WTC11 (cell line): ENCODE data around the gene IMP3. TPM values are rescaled to one million over a fixed set of nuclear protein-coding genes. Genes with fewer than 3 reads are reported as not detected.
A peak's percentile ranks its signal among the peaks of the same experiment; 100 is the strongest.

Experiments used
- ATAC-seq: fragments of 200-7000 bp; cut with Tn5 transposase; 2 replicates; pipeline ENCODE4 v1.10.0; 2021; ENCODE audit warnings: mild to moderate bottlenecking, moderate library complexity
- CTCF ChIA-PET: fragments of 300-600 bp; sonication (Branson Sonifier 250); formaldehyde crosslinking; loops from one replicate; lab custom pipeline; 2021; ENCODE audit warnings: antibody characterized with exemption; lab: Charles Lee
- POLR2A ChIA-PET: fragments of 350-600 bp; sonication (Branson Sonifier 250); formaldehyde crosslinking; loops from one replicate; lab custom pipeline; 2021; ENCODE audit warnings: antibody characterized with exemption; lab: Charles Lee
- DNase-seq: peaks from one replicate; pipeline ENCODE4 v3.0.0; 2021; ENCODE audit warnings: low spot score
- H3K27ac Mint-ChIP-seq: 2 replicates; pipeline ENCODE4 v1.8.0; 2021; ENCODE audit warnings: mixed read lengths
- H3K27me3 Mint-ChIP-seq: 2 replicates; pipeline ENCODE4 v1.8.0; 2021; ENCODE audit warnings: low read depth, mild to moderate bottlenecking, moderate library complexity, mixed read lengths
- H3K36me3 Mint-ChIP-seq: 2 replicates; pipeline ENCODE4 v1.8.0; 2021; ENCODE audit warnings: mixed read lengths
- H3K4me1 Mint-ChIP-seq: 2 replicates; pipeline ENCODE4 v1.8.0; 2022; ENCODE audit warnings: mixed read lengths
- H3K4me3 Mint-ChIP-seq: 2 replicates; pipeline ENCODE4 v1.8.0; 2021; ENCODE audit warnings: mild to moderate bottlenecking, moderate library complexity, mixed read lengths
- H3K9me3 Mint-ChIP-seq: 2 replicates; pipeline ENCODE4 v1.8.0; 2021; ENCODE audit warnings: mixed read lengths
- CREB1 ChIP-seq: sonication (generic); formaldehyde crosslinking; IDR thresholded peaks from 2 replicates; pipeline ENCODE4 v1.8.0; 2023; ENCODE audit warnings: mild to moderate bottlenecking, missing genetic modification reagents
- CREM ChIP-seq: sonication (generic); formaldehyde crosslinking; IDR thresholded peaks from 2 replicates; pipeline ENCODE4 v1.8.1; 2022; ENCODE audit warnings: mild to moderate bottlenecking, missing genetic modification reagents, moderate library complexity
- CTCF ChIP-seq: fragments of 200-600 bp; IDR thresholded peaks from 2 replicates; pipeline ENCODE4 v1.8.0; 2022; ENCODE audit warnings: antibody characterized with exemption
- E2F5 ChIP-seq: sonication (generic); formaldehyde crosslinking; IDR thresholded peaks from 2 replicates; pipeline ENCODE4 v1.8.1; 2022; ENCODE audit warnings: mild to moderate bottlenecking, moderate library complexity, missing genetic modification reagents
- ESRRA ChIP-seq: sonication (generic); formaldehyde crosslinking; IDR thresholded peaks from 2 replicates; pipeline ENCODE4 v1.8.1; 2022; ENCODE audit warnings: mild to moderate bottlenecking, missing genetic modification reagents, borderline replicate concordance
- FOXP1 ChIP-seq: sonication (generic); formaldehyde crosslinking; IDR thresholded peaks from 2 replicates; pipeline ENCODE4 v1.8.0; 2022; ENCODE audit warnings: missing genetic modification reagents, mild to moderate bottlenecking, moderate library complexity, borderline replicate concordance
- IRF2 ChIP-seq: sonication (generic); formaldehyde crosslinking; IDR thresholded peaks from 2 replicates; pipeline ENCODE4 v1.8.0; 2022; ENCODE audit warnings: low read depth, missing genetic modification reagents, borderline replicate concordance
- KAT7 ChIP-seq: sonication (generic); formaldehyde crosslinking; IDR thresholded peaks from 2 replicates; pipeline ENCODE4 v1.8.1; 2023; ENCODE audit warnings: missing genetic modification reagents, mild to moderate bottlenecking, borderline replicate concordance
- MYBL2 ChIP-seq: sonication (generic); formaldehyde crosslinking; IDR thresholded peaks from 2 replicates; pipeline ENCODE4 v1.8.1; 2023; ENCODE audit warnings: mild to moderate bottlenecking, moderate library complexity, missing genetic modification reagents
- NR1H2 ChIP-seq: sonication (generic); formaldehyde crosslinking; IDR thresholded peaks from 2 replicates; pipeline ENCODE4 v1.9.0; 2021; ENCODE audit warnings: mild to moderate bottlenecking, moderate library complexity, missing genetic modification reagents
- NR2C2 ChIP-seq: sonication (generic); formaldehyde crosslinking; IDR thresholded peaks from 2 replicates; pipeline ENCODE4 v1.8.0; 2022; ENCODE audit warnings: mild to moderate bottlenecking, missing genetic modification reagents
- SMAD3 ChIP-seq: sonication (generic); formaldehyde crosslinking; IDR thresholded peaks from 2 replicates; pipeline ENCODE4 v1.8.0; 2022; ENCODE audit warnings: missing genetic modification reagents, mild to moderate bottlenecking, borderline replicate concordance
- SMAD4 ChIP-seq: sonication (generic); formaldehyde crosslinking; IDR thresholded peaks from 2 replicates; pipeline ENCODE4 v1.8.0; 2022; ENCODE audit warnings: mild to moderate bottlenecking, missing genetic modification reagents
- TEAD1 ChIP-seq: sonication (generic); formaldehyde crosslinking; IDR thresholded peaks from 2 replicates; pipeline ENCODE4 v1.8.0; 2022; ENCODE audit warnings: mild to moderate bottlenecking, missing genetic modification reagents
- TEAD4 ChIP-seq: sonication (generic); formaldehyde crosslinking; IDR thresholded peaks from 2 replicates; pipeline ENCODE4 v1.8.0; 2022; ENCODE audit warnings: mild to moderate bottlenecking, missing genetic modification reagents
- TP53 ChIP-seq: sonication (generic); formaldehyde crosslinking; IDR thresholded peaks from 2 replicates; pipeline ENCODE4 v1.8.1; 2023; ENCODE audit warnings: mild to moderate bottlenecking, missing genetic modification reagents
- ZNF121 ChIP-seq: sonication (generic); formaldehyde crosslinking; IDR thresholded peaks from 2 replicates; pipeline ENCODE4 v1.8.0; 2023; ENCODE audit warnings: missing genetic modification reagents
- ZNF232 ChIP-seq: sonication (generic); formaldehyde crosslinking; IDR thresholded peaks from 2 replicates; pipeline ENCODE4 v1.8.0; 2022; ENCODE audit warnings: mild to moderate bottlenecking, missing genetic modification reagents
- ZNF317 ChIP-seq: sonication (generic); formaldehyde crosslinking; IDR thresholded peaks from 2 replicates; pipeline ENCODE4 v1.8.1; 2023; ENCODE audit warnings: low read depth, mild to moderate bottlenecking, moderate library complexity, missing genetic modification reagents, borderline replicate concordance
- ZNF423 ChIP-seq: fragments of 250-450 bp; sonication (Bioruptor Pico); IDR thresholded peaks from 2 replicates; pipeline ENCODE4 v2.1.2; 2022; ENCODE audit warnings: mild to moderate bottlenecking, moderate library complexity
- ZNF671 ChIP-seq: fragments of 250-450 bp; sonication (Bioruptor Pico); IDR thresholded peaks from 2 replicates; pipeline ENCODE4 v1.8.0; 2021; ENCODE audit warnings: mild to moderate bottlenecking
- total RNA-seq: library from RNA; stranded (reverse); gene quantifications from 3 replicates; pipeline ENCODE4 v1.2.3, GENCODE V29; 2021
- TF ChIP-seq, protein P1 (sequence below): fragments of 250-450 bp; sonication (Bioruptor Pico); IDR thresholded peaks from 2 replicates; pipeline ENCODE4 v1.9.0; 2021; ENCODE audit warnings: mild to moderate bottlenecking
- TF ChIP-seq, protein P2 (sequence below): fragments of 250-450 bp; sonication (Bioruptor Pico); IDR thresholded peaks from 2 replicates; pipeline ENCODE4 v1.9.0; 2021; ENCODE audit warnings: moderate library complexity, mild to moderate bottlenecking, inconsistent platforms, borderline replicate concordance
- TF ChIP-seq, protein P3 (sequence below): sonication (generic); formaldehyde crosslinking; IDR thresholded peaks from 2 replicates; pipeline ENCODE4 v1.8.1; 2023; ENCODE audit warnings: mild to moderate bottlenecking, missing genetic modification reagents, moderate library complexity

IMP3 gene
- total RNA-seq, 1 experiment from 2014 or later = 107 TPM

DNA sequence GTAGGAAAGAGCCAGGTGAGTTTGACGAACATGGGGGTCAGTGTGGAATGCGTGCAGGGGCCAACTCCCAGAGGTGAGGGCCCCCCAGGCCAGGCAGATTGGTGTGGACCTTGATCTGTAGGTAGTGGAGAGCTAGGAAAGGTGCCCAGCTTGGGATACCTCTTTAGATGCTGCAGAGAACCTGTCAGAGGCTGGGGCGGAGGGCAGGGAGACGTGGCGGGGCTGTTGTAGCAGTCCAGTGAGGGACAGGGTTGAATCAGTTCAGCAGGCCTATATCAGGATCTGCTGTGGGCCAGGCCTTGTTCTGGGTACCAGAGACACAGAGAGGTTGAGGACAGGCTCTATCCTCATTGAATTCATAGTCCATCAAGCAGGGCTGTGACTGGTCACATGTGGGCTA lies 16.3 kb upstream of the IMP3 start (continued):
- TF ChIP-seq E2F5 (CRISPR knock-in tag) = no peak
- TF ChIP-seq CTCF = no peak
- no peak for TF ChIP-seq ZNF232
- TF ChIP-seq MYBL2 (CRISPR knock-in tag) = no peak
- TF ChIP-seq ZNF317 (CRISPR knock-in tag) = no peak
- TF ChIP-seq TEAD4 = no peak
- TF ChIP-seq ESRRA = no peak

- Mint-ChIP-seq H3K9me3 (no peaks in the 10 kb centered on the region), H3K36me3 (peaks cover 10% of the 10 kb centered on the region; the same call in 1 of the 2 replicates), H3K27ac (0 out of 2 replicates have a peak overlapping the region, but pooled peaks have one; percentile 43), H3K4me1 (peaks cover 25% of the 10 kb centered on the region), H3K4me3 (no peak overlapping the region), H3K27me3 (no peaks in the 10 kb centered on the region)
- DNase-seq (no peak), ATAC-seq (no peak)
- ChIA-PET POLR2A (no interaction called here), CTCF (no interaction called here)
- TF ChIP-seq FOXP1 = no peak
- no peak for TF ChIP-seq CREB1
- TF ChIP-seq, protein P1, sequence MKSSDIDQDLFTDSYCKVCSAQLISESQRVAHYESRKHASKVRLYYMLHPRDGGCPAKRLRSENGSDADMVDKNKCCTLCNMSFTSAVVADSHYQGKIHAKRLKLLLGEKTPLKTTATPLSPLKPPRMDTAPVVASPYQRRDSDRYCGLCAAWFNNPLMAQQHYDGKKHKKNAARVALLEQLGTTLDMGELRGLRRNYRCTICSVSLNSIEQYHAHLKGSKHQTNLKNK (CRISPR knock-in tag) = no peak
- no peak for TF ChIP-seq NR2C2
- TF ChIP-seq ZNF317 (CRISPR knock-in tag) = no peak
- TF ChIP-seq, protein P2, sequence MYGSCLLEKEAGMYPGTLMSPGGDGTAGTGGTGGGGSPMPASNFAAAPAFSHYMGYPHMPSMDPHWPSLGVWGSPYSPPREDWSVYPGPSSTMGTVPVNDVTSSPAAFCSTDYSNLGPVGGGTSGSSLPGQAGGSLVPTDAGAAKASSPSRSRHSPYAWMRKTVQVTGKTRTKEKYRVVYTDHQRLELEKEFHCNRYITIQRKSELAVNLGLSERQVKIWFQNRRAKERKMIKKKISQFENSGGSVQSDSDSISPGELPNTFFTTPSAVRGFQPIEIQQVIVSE (CRISPR knock-in tag) = no peak
- TF ChIP-seq SMAD3 (CRISPR knock-in tag) = no peak
- no peak for TF ChIP-seq KAT7 (CRISPR knock-in tag)
- TF ChIP-seq SMAD4 (CRISPR knock-in tag) = no peak
- TF ChIP-seq ZNF671 (CRISPR knock-in tag) = no peak
- TF ChIP-seq CREM (CRISPR knock-in tag) = no peak
- no peak for TF ChIP-seq ZNF121
- no peak for TF ChIP-seq NR1H2
- no peak for TF ChIP-seq E2F5 (CRISPR knock-in tag)
Measured at GRCh38 chr15:75655931-75656330, 15.9 kb upstream of the IMP3 start.

GRCh38 chr15:75654201-75654907 lies 14.3 kb upstream of the IMP3 start:
- no peak for ATAC-seq
- TF ChIP-seq ZNF423 (CRISPR knock-in tag) = no peak
- TF ChIP-seq TEAD1 = no peak
- no peak for TF ChIP-seq TP53 (CRISPR knock-in tag)
- TF ChIP-seq, protein P3, sequence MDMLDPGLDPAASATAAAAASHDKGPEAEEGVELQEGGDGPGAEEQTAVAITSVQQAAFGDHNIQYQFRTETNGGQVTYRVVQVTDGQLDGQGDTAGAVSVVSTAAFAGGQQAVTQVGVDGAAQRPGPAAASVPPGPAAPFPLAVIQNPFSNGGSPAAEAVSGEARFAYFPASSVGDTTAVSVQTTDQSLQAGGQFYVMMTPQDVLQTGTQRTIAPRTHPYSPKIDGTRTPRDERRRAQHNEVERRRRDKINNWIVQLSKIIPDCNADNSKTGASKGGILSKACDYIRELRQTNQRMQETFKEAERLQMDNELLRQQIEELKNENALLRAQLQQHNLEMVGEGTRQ = no peak
- no peak for TF ChIP-seq IRF2 (CRISPR knock-in tag)
- H3K27me3 Mint-ChIP-seq = no peaks in the 10 kb centered on the region
- POLR2A ChIA-PET = interaction anchor here (0.6 to 0.7 kb wide), 2 partner anchors 318 to 445 kb away, joined by 3 read pairs; no protein-coding TSS in a partner anchor
- no peak for DNase-seq
- no peak overlapping the region for H3K4me3 Mint-ChIP-seq
- no peak overlapping the region for H3K27ac Mint-ChIP-seq
- H3K4me1 Mint-ChIP-seq = peaks cover 41% of the 10 kb centered on the region
- no peaks in the 10 kb centered on the region for H3K9me3 Mint-ChIP-seq
- CTCF ChIA-PET = interaction anchor here (1.0 to 1.5 kb wide), 4 partner anchors 57 to 287 kb away, joined by 3 to 5 read pairs (median 3); partner anchors contain the start of gene PTPN9
- H3K36me3 Mint-ChIP-seq = peaks cover 25% of the 10 kb centered on the region
